HEK293 (cell line): ENCODE data around the gene IGFL2.
"Not testable (repeated sequence)": the region's sequence is repeated elsewhere in the genome, so short reads cannot be mapped to it uniquely, and the experiment has no call there.

Experiments
- CTCF ChIA-PET: fragments of 350-600 bp; formaldehyde crosslinking; extraction: SDS; loops from one replicate; lab custom pipeline; 2021; ENCODE audit warnings: antibody characterized with exemption; lab: Yijun Ruan, JAX
- POLR2A ChIA-PET: fragments of 300-600 bp; formaldehyde crosslinking; extraction: SDS; loops from one replicate; lab custom pipeline; 2020; ENCODE audit warnings: antibody characterized with exemption, inconsistent platforms; lab: Yijun Ruan, JAX
- H3K27ac ChIP-seq: fragments of 200-500 bp; sonication (Bioruptor generic); 2 replicates; pipeline ENCODE4 v1.5.1; 2014; ENCODE audit warnings: low read depth, low read length, control low read depth, inconsistent platforms; ENCODE audit errors: extremely low read depth
- H3K36me3 ChIP-seq, 2 experiments: fragments of 200-500 bp in 1 of 2; sonication (Bioruptor generic) in 1 of 2; 1 replicate in 1 of 2; 2 replicates in 1 of 2; pipeline ENCODE4 v1.5.1; 2014 to 2017; ENCODE audit warnings: inconsistent platforms in 2 of 2, low read length in 2 of 2; ENCODE audit not compliant: control insufficient read depth in 2 of 2, insufficient read depth in 1 of 2
- H3K4me1 ChIP-seq: fragments of 200-500 bp; sonication (Bioruptor generic); 2 replicates; pipeline ENCODE4 v1.5.1; 2014; ENCODE audit warnings: mild to moderate bottlenecking, low read length, inconsistent platforms; ENCODE audit not compliant: control insufficient read depth, insufficient read depth
- H3K4me3 ChIP-seq: 2 replicates; pipeline ENCODE4 v1.5.1; 2011; ENCODE audit warnings: low read depth, mild to moderate bottlenecking, control low read depth, low read length, moderate library complexity
- H3K9me3 ChIP-seq: fragments of 200-500 bp; sonication (Bioruptor generic); 2 replicates; pipeline ENCODE4 v1.5.1; 2014; ENCODE audit warnings: low read depth, low read length, inconsistent platforms; ENCODE audit not compliant: control insufficient read depth, insufficient read depth
- BCL11B ChIP-seq: fragments of 450-650 bp; formaldehyde crosslinking; IDR thresholded peaks from 2 replicates; pipeline ENCODE4 v1.5.1; 2016; ENCODE audit warnings: low read depth, missing biosample characterization, missing genetic modification characterization
- EGR2 ChIP-seq: fragments of 450-650 bp; formaldehyde crosslinking; IDR thresholded peaks from 2 replicates; pipeline ENCODE4 v1.5.1; 2016; ENCODE audit warnings: low read depth, missing biosample characterization, missing genetic modification characterization
- GLIS2 ChIP-seq: fragments of 450-650 bp; formaldehyde crosslinking; IDR thresholded peaks from 2 replicates; pipeline ENCODE4 v1.5.1; 2016; ENCODE audit warnings: missing biosample characterization, missing genetic modification characterization
- HOXA7 ChIP-seq: sonication (generic); formaldehyde crosslinking; IDR thresholded peaks from 2 replicates; pipeline ENCODE4 v1.8.1; 2022; ENCODE audit warnings: missing genetic modification reagents, borderline replicate concordance
- IKZF3 ChIP-seq: fragments of 450-650 bp; IDR thresholded peaks from 2 replicates; pipeline ENCODE4 v1.5.0; 2018; ENCODE audit warnings: missing biosample characterization, mild to moderate bottlenecking, missing genetic modification characterization, moderate library complexity
- RBAK ChIP-seq: fragments of 450-650 bp; formaldehyde crosslinking; IDR thresholded peaks from 2 replicates; pipeline ENCODE4 v1.5.1; 2016; ENCODE audit warnings: missing biosample characterization, missing genetic modification characterization
- SETDB1 ChIP-seq: IDR thresholded peaks from one replicate; pipeline ENCODE4 v1.6.1; 2017; ENCODE audit warnings: mild to moderate bottlenecking, low read length, moderate library complexity, mixed read lengths; ENCODE audit not compliant: insufficient read length
- ZBTB7A ChIP-seq: fragments of 450-650 bp; formaldehyde crosslinking; IDR thresholded peaks from 2 replicates; pipeline ENCODE4 v1.5.1; 2016; ENCODE audit warnings: low read depth, missing biosample characterization, missing genetic modification characterization
- ZIC2 ChIP-seq: fragments of 450-650 bp; formaldehyde crosslinking; IDR thresholded peaks from 2 replicates; pipeline ENCODE4 v1.5.1; 2016; ENCODE audit warnings: missing biosample characterization, missing genetic modification characterization
- ZNF121 ChIP-seq: fragments of 450-650 bp; formaldehyde crosslinking; IDR thresholded peaks from 2 replicates; pipeline ENCODE4 v1.5.1; 2016; ENCODE audit warnings: missing biosample characterization, missing genetic modification characterization
- ZNF157 ChIP-seq: fragments of 450-650 bp; formaldehyde crosslinking; IDR thresholded peaks from 2 replicates; pipeline ENCODE4 v1.5.1; 2016; ENCODE audit warnings: missing biosample characterization, missing genetic modification characterization
- ZNF16 ChIP-seq: fragments of 450-650 bp; formaldehyde crosslinking; IDR thresholded peaks from 2 replicates; pipeline ENCODE4 v1.5.1; 2016; ENCODE audit warnings: low read depth, missing biosample characterization, missing genetic modification characterization
- ZNF169 ChIP-seq: fragments of 450-650 bp; formaldehyde crosslinking; IDR thresholded peaks from 2 replicates; pipeline ENCODE4 v1.5.1; 2016; ENCODE audit warnings: missing biosample characterization, missing genetic modification characterization
- ZNF174 ChIP-seq: fragments of 450-650 bp; formaldehyde crosslinking; IDR thresholded peaks from 2 replicates; pipeline ENCODE4 v1.5.0; 2017; ENCODE audit warnings: missing biosample characterization, mild to moderate bottlenecking, missing genetic modification characterization
- ZNF366 ChIP-seq: fragments of 450-650 bp; formaldehyde crosslinking; conservative IDR thresholded peaks from 2 replicates; pipeline ENCODE4 v1.5.1; 2016; ENCODE audit warnings: missing biosample characterization, missing genetic modification characterization
- ZNF391 ChIP-seq: fragments of 450-650 bp; formaldehyde crosslinking; IDR thresholded peaks from 2 replicates; pipeline ENCODE4 v1.5.1; 2016; ENCODE audit warnings: low read depth, missing biosample characterization, missing genetic modification characterization, borderline replicate concordance
- ZNF394 ChIP-seq: fragments of 450-650 bp; formaldehyde crosslinking; IDR thresholded peaks from 2 replicates; pipeline ENCODE4 v1.5.1; 2016; ENCODE audit warnings: missing biosample characterization, missing genetic modification characterization, mild to moderate bottlenecking, moderate library complexity, borderline replicate concordance
- ZNF423 ChIP-seq: fragments of 450-650 bp; formaldehyde crosslinking; IDR thresholded peaks from 2 replicates; pipeline ENCODE4 v1.5.1; 2016; ENCODE audit warnings: missing biosample characterization, missing genetic modification characterization
- ZNF48 ChIP-seq: fragments of 450-650 bp; formaldehyde crosslinking; IDR thresholded peaks from 2 replicates; pipeline ENCODE4 v1.5.1; 2016; ENCODE audit warnings: missing biosample characterization, missing genetic modification characterization
- ZNF529 ChIP-seq: fragments of 450-650 bp; formaldehyde crosslinking; IDR thresholded peaks from 2 replicates; pipeline ENCODE4 v1.5.1; 2017; ENCODE audit warnings: missing genetic modification characterization, missing biosample characterization; ENCODE audit not compliant: insufficient replicate concordance
- ZNF549 ChIP-seq: fragments of 450-650 bp; IDR thresholded peaks from 2 replicates; pipeline ENCODE4 v1.5.1; 2018; ENCODE audit warnings: missing biosample characterization, missing genetic modification characterization, mild to moderate bottlenecking, inconsistent platforms, moderate library complexity
- ZNF558 ChIP-seq: fragments of 450-650 bp; formaldehyde crosslinking; IDR thresholded peaks from 2 replicates; pipeline ENCODE4 v1.5.1; 2016; ENCODE audit warnings: missing biosample characterization, missing genetic modification characterization
- ZNF621 ChIP-seq: fragments of 450-650 bp; formaldehyde crosslinking; IDR thresholded peaks from 2 replicates; pipeline ENCODE4 v1.5.1; 2017; ENCODE audit warnings: missing biosample characterization, missing genetic modification characterization
- ZNF747 ChIP-seq: fragments of 450-650 bp; formaldehyde crosslinking; IDR thresholded peaks from 2 replicates; pipeline ENCODE4 v1.5.1; 2016; ENCODE audit warnings: missing biosample characterization, missing genetic modification characterization
- ZNF785 ChIP-seq: fragments of 450-650 bp; formaldehyde crosslinking; IDR thresholded peaks from 2 replicates; pipeline ENCODE4 v1.5.1; 2016; ENCODE audit warnings: missing biosample characterization, missing genetic modification characterization
- ZSCAN16 ChIP-seq: fragments of 450-650 bp; formaldehyde crosslinking; IDR thresholded peaks from 2 replicates; pipeline ENCODE4 v1.5.1; 2016; ENCODE audit warnings: missing biosample characterization, missing genetic modification characterization
- ZSCAN30 ChIP-seq: fragments of 450-650 bp; IDR thresholded peaks from 2 replicates; pipeline ENCODE4 v1.5.1; 2018; ENCODE audit warnings: missing biosample characterization, mild to moderate bottlenecking, missing genetic modification characterization, moderate library complexity
- ZXDB ChIP-seq: fragments of 450-650 bp; formaldehyde crosslinking; IDR thresholded peaks from 2 replicates; pipeline ENCODE4 v1.5.1; 2016; ENCODE audit warnings: missing biosample characterization, missing genetic modification characterization
- TF ChIP-seq, protein P1 (sequence below): fragments of 450-650 bp; formaldehyde crosslinking; IDR thresholded peaks from 2 replicates; pipeline ENCODE4 v1.5.1; 2016; ENCODE audit warnings: missing biosample characterization, missing genetic modification characterization

IGFL2 gene

DNA sequence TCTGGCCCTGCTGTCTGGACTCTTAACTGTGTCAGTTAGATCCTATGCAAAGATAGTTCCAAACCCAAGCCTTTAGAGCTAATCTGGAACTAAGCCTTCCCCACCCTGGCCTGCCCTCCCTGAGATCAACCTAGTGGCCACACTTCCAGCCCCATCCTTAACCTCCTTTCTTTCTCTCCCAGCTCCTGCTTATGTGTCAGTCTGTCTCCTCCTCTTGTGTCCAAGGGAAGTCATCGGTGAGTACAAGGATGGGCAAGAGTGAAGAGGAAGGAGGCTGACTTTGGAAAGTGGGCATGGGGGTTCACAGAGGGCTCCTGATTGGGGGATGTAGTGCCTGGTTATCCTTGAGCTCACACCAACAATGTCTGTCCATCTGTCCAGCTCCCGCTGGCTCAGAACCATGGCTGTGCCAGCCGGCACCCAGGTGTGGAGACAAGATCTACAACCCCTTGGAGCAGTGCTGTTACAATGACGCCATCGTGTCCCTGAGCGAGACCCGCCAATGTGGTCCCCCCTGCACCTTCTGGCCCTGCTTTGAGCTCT lies 12.3 kb downstream of the IGFL2 start:
- H3K4me3 ChIP-seq, result no peak overlapping the region
- no peak for TF ChIP-seq ZNF16 (tag by site-specific recombination)
- no peak for TF ChIP-seq ZNF169 (tag by site-specific recombination)
- TF ChIP-seq ZNF549 (tag by site-specific recombination), result no peak
- H3K9me3 ChIP-seq, result no peaks in the 10 kb centered on the region
- ChIA-PET CTCF (interaction anchor here (1.4 to 1.7 kb wide), 2 partner anchors 11 to 103 kb away, joined by 4 read pairs; no protein-coding TSS in a partner anchor), POLR2A (no interaction called here)
- H3K4me1 ChIP-seq, result no peaks in the 10 kb centered on the region
- no peak overlapping the region for H3K27ac ChIP-seq
- H3K36me3 ChIP-seq, result no peaks in the 10 kb centered on the region

DNA sequence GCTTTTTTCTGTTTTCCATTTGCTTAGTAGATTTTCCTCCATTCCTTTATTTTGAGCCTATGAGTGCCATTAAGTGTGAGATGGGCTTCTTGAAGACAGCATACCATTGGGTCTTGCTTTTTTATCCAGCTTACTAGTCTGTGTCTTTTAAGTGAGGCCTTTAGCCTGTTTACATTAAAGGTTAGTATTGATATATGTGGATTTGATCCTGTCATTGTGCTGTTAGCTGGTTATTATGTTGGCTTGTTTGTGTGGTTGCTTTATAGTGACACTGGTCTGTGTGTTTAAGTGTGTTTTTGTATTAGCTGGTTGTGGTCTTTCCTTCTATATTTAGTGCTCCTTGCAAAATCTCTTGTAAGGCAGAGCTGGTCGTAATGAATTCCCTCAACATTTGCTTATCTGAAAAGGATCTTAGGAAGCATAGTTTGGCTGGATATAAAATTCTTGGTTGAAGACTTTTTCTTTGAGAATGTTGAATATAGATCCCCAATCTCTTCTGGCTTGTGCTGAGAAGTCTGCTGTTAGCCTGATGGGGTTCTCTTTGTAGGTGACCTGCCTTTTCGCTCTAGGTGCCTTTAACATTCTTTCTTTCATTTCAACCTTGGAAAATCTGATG lies 13.7 kb downstream of the IGFL2 start:
- H3K27ac ChIP-seq, H3K36me3 ChIP-seq, POLR2A ChIA-PET, H3K4me3 ChIP-seq, H3K4me1 ChIP-seq, H3K9me3 ChIP-seq: not testable (repeated sequence)
- TF ChIP-seq ZNF558, result peak; percentile 98
- TF ChIP-seq SETDB1, result peak; percentile 50
- CTCF ChIA-PET, result interaction anchor here (0.6 kb wide), 2 partner anchors 30 kb away, joined by 3 read pairs; no protein-coding TSS in a partner anchor

DNA sequence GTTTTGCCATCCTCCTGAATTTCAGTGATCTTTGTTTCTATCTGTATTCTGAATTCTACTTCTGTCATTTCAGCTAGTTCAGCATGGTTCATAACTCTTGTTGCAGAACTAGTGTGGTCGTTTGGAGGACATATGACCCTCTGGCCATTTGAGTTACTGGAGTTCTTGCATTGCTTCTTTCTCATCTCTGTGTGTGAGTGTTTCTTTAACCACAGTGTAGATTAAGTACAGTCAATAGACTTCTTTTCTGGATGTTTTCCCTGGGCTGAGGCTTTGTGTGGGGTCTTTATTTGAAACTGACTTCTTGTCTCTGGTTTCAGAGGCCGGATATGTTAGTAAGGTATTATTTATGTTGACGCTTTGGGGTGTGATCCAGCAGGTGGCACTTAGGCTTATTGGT lies 14.7 kb downstream of the IGFL2 start:
- CTCF ChIA-PET, result interaction anchor here (0.6 kb wide), 2 partner anchors 14 to 133 kb away, joined by 3 read pairs; no protein-coding TSS in a partner anchor
- Histone ChIP-seq H3K36me3 (no peaks in the 10 kb centered on the region), H3K4me1 (no peaks in the 10 kb centered on the region), H3K9me3 (no peaks in the 10 kb centered on the region), H3K27ac (no peak overlapping the region), H3K4me3 (no peak overlapping the region)
- POLR2A ChIA-PET, result no interaction called here
- TF ChIP-seq ZNF48 (tag by site-specific recombination) (no peak), ZNF747 (tag by site-specific recombination) (no peak), ZNF169 (tag by site-specific recombination) (no peak), IKZF3 (tag by site-specific recombination) (no peak), ZNF621 (tag by site-specific recombination) (no peak), BCL11B (tag by site-specific recombination) (no peak), HOXA7 (CRISPR knock-in tag) (no peak), ZNF157 (tag by site-specific recombination) (no peak), ZNF121 (no peak), ZIC2 (no peak), ZNF785 (tag by site-specific recombination) (no peak)

DNA sequence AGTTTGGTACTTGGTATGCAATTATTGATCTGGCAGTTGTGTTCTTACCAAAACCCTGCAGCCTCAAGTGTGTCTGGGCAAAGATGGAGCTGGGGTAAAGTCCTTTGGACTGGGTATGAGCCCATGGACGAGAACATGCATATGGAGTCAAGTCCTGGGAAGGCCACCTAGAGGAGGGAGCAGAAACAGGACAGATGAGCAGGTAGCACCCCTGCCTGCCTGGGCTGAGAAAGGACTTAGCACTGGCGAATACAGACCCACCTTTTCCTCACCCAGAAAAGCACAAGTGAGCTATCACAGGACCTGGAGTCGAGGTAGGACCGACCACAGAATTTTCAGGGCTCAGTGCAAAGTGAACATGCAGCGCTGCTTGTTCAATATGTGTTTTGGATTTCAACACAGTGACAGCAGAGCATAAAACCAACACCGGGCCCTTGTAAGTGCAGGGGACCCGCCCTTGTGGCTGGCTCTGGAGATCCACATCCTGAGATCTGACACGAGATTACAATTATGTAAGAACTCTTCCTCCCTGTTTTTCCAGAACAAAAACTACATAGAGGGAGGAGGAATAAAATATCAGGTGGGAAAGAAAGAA lies 25.9 kb downstream of the IGFL2 start:
- no peak overlapping the region for H3K4me3 ChIP-seq
- CTCF ChIA-PET, result interaction anchor here (0.6 to 1.5 kb wide), 5 partner anchors 35 to 146 kb away, joined by 3 to 4 read pairs (median 4); no protein-coding TSS in a partner anchor
- POLR2A ChIA-PET, result no interaction called here
- no peaks in the 10 kb centered on the region for H3K36me3 ChIP-seq
- H3K27ac ChIP-seq, result no peak overlapping the region
- no peaks in the 10 kb centered on the region for H3K9me3 ChIP-seq
- H3K4me1 ChIP-seq, result no peaks in the 10 kb centered on the region
- TF ChIP-seq EGR2 (no peak), ZNF169 (tag by site-specific recombination) (no peak), ZNF391 (no peak), ZSCAN30 (tag by site-specific recombination) (no peak), ZNF394 (tag by site-specific recombination) (no peak), ZNF366 (tag by site-specific recombination) (no peak), ZNF529 (tag by site-specific recombination) (no peak), ZNF423 (tag by site-specific recombination) (no peak), ZXDB (tag by site-specific recombination) (no peak), ZNF174 (tag by site-specific recombination) (no peak), RBAK (tag by site-specific recombination) (no peak), GLIS2 (tag by site-specific recombination) (no peak), ZSCAN16 (tag by site-specific recombination) (no peak), ZBTB7A (no peak)
- TF ChIP-seq, protein P1, sequence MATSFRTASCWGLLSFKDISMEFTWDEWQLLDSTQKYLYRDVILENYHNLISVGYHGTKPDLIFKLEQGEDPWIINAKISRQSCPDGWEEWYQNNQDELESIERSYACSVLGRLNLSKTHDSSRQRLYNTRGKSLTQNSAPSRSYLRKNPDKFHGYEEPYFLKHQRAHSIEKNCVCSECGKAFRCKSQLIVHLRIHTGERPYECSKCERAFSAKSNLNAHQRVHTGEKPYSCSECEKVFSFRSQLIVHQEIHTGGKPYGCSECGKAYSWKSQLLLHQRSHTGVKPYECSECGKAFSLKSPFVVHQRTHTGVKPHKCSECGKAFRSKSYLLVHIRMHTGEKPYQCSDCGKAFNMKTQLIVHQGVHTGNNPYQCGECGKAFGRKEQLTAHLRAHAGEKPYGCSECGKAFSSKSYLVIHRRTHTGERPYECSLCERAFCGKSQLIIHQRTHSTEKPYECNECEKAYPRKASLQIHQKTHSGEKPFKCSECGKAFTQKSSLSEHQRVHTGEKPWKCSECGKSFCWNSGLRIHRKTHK (tag by site-specific recombination), result no peak
